Measurements from ENCODE around the gene PTPRU.

The PTPRU gene

DNA sequence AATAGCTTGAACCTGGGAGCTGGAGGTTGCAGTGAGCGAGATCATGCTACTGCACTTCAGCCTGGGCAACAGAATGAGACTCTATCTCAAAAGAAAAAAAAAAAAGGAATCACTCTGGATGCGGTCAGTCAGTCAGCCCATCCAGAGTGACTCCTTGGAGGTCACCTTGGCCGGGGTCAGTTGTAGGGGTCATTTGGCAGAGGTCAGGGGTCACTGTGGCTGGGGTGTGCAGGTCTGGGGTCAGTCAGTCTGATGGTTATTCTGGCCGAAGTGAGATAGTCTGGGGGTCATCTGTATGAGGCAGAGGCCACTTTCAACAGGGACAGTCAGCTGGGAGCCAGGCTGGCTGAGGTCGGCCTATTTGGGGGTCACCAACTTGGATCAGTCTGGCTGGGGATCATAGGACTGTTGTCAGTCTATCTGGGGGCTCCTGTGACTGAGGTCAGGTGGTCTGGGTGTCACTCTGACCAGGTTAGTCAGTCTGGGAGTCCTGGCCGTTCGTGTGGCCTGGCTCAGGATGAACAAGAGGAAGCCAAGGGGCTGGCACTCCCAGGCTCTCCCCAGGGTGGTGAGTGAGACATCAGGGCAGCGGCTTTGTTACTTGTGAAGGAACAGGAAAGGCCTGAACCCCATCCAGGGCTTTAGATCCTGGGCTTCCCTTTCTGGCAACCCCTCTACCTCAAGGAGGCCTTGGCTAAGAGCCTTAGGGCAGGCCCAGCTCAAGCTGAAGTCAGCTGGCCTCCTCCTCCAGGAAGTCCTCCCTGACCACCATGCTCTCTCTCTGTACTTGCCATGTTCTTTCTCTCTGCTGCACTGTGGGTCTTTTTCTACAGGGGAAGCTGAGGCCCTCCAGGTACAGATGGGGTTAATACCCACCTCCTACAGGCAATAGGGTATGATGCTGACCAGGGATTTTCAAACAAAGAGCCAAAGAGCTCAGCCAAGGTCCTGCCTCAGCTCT lies 15.1 kb downstream of the PTPRU start:
- TF ChIP-seq, protein P1, sequence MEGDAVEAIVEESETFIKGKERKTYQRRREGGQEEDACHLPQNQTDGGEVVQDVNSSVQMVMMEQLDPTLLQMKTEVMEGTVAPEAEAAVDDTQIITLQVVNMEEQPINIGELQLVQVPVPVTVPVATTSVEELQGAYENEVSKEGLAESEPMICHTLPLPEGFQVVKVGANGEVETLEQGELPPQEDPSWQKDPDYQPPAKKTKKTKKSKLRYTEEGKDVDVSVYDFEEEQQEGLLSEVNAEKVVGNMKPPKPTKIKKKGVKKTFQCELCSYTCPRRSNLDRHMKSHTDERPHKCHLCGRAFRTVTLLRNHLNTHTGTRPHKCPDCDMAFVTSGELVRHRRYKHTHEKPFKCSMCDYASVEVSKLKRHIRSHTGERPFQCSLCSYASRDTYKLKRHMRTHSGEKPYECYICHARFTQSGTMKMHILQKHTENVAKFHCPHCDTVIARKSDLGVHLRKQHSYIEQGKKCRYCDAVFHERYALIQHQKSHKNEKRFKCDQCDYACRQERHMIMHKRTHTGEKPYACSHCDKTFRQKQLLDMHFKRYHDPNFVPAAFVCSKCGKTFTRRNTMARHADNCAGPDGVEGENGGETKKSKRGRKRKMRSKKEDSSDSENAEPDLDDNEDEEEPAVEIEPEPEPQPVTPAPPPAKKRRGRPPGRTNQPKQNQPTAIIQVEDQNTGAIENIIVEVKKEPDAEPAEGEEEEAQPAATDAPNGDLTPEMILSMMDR (IDR thresholded peaks at IDR 0.05; ENCODE audit: extremely low read depth, missing control alignments): no peak
- DNase-seq (ENCODE audit: low spot score): no peak

DNA sequence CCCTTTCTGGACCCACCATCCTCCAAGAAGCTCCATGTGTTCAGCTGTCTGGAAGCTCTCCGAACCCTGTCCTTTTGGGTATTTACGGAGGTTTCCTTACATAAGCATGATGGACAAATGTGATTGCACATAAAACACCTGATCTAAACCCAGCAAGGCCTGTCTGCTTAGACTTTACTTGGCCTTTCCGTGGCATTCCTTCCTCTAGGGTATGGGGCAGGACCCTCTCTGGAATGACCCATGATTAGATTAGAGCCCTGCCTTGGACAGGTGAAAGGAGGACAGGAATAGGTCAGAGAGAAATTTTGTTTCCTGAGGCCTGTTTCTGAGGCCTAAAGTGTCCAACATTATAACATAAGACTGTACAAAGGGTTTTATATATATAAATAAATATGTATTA lies 16.9 kb downstream of the PTPRU start:
- no peak for DNase-seq (ENCODE audit: low spot score)
- TF ChIP-seq, protein P1 (IDR thresholded peaks at IDR 0.05; ENCODE audit: extremely low read depth, missing control alignments): no peak

DNA sequence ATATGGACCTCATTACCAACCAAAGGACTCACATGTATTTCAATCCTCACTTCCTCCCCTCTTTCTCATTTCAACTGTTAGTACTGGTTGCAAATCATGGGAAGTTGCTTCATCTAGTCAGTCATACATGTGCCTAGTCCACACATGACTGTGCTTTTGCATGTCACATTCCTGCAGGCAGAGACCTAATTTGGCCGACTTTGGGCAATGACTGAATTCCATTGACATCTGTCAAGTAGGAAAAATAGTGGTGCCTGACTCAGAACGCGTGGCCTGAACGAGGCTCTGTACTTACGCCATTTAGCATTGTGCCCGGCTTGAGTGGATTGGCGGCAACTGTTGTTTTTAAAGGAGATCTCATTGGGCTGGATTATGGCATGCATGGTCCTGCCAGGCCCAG lies 18.0 kb downstream of the PTPRU start:
- no peak for DNase-seq (ENCODE audit: low spot score)

DNA sequence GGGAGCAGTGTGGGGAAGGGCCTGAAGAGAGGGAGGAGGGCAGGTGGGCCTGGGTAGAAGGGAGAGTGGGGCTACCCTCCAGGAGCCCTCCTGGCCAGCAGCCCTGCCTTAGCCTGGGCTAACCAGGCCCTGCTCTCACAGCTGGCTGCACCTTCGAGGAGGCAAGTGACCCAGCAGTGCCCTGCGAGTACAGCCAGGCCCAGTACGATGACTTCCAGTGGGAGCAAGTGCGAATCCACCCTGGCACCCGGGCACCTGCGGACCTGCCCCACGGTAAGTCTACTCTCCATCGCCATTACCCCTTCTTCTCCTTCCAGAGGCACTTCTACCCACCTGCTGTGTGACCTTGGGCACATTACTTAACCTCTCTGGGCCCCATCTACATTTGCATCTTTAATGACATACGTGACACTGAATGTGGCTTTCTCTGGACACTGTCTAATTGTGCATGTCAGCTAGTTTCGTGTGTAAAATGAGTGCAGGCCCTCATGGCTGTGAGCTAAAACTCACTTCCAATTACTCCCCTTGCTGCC lies 18.9 kb downstream of the PTPRU start:
- TF ChIP-seq, protein P1 (IDR thresholded peaks at IDR 0.05; ENCODE audit: extremely low read depth, missing control alignments): no peak
- DNase-seq (ENCODE audit: low spot score): no peak

More for the DNA sequence above, 18.0 kb downstream of the PTPRU start:
- TF ChIP-seq, protein P1 (IDR thresholded peaks at IDR 0.05; ENCODE audit: extremely low read depth, missing control alignments): no peak

- TF ChIP-seq, protein P1 (IDR thresholded peaks at IDR 0.05; ENCODE audit: extremely low read depth, missing control alignments): no peak
- no peak for DNase-seq (ENCODE audit: low spot score)
Observed at GRCh38 chr1:29256394-29256793, 20.1 kb downstream of the PTPRU start.

GRCh38 chr1:29256979-29257804 lies 20.9 kb downstream of the PTPRU start:
- TF ChIP-seq, protein P1 (IDR thresholded peaks at IDR 0.05; ENCODE audit: extremely low read depth, missing control alignments): no peak
- DNase-seq (ENCODE audit: low spot score): no peak
